ENCODE results near the gene EEF1E1.

- TF ChIP-seq FOXK2 (IDR thresholded peaks at IDR 0.05) (no peak), TARDBP (IDR thresholded peaks at IDR 0.05) (no peak), FOXM1 (IDR thresholded peaks at IDR 0.05; ENCODE audit: borderline replicate concordance) (no peak)
Observed at GRCh38 chr6:8131265-8131897, 29.0 kb upstream of the EEF1E1 start.
